Skin of body (tissue), 3 donors: Measurements from ENCODE around the gene GAST. TPM values are rescaled to one million over a fixed set of nuclear protein-coding genes. Genes with fewer than 3 reads are reported as not detected.

Source experiments
- DNase-seq: peaks from one replicate; lab custom pipeline; 2025; lab: John Stamatoyannopoulos, UW
- small RNA-seq: library from RNA; depleted of rRNA; stranded (forward); fragments of <200 nt; gene quantifications from one replicate; pipeline ENCODE3, GENCODE V24; 2014; ENCODE audit warnings: low replicate concordance
- total RNA-seq: library from RNA; depleted of rRNA; stranded (reverse); fragments of >200 nt; gene quantifications from one replicate; pipeline ENCODE4 v1.2.3, GENCODE V29; 2014

GAST gene
- total RNA-seq, 1 donor from 2014 or later = not detected

- no peak for DNase-seq
Measured at GRCh38 chr17:41738801-41739112, 26.6 kb downstream of the GAST start.

- no peak for DNase-seq
Measured at GRCh38 chr17:41739661-41740352, 27.7 kb downstream of the GAST start.

DNA sequence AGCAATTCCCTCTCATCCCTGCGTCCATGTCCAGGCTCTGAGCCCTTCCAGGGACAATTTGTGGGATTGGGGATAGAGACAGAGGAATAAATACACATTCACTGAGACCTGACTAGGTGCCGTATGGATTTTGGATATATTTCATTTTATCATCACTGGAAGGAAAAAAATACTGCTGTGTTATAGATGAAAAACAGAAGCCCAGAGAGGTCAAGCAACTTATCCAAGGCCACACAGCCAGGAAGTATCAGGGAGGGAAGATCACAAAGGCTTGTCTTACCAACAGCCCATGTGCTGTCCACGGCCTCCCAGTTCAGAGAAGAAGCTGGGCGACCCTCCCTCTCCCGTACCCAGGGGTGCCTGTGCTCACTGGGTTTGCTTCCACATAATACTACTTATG is 28.4 kb downstream of the GAST start:
- DNase-seq = no peak

GRCh38 chr17:41741709-41742108 is 29.6 kb downstream of the GAST start:
- DNase-seq = no peak

DNA sequence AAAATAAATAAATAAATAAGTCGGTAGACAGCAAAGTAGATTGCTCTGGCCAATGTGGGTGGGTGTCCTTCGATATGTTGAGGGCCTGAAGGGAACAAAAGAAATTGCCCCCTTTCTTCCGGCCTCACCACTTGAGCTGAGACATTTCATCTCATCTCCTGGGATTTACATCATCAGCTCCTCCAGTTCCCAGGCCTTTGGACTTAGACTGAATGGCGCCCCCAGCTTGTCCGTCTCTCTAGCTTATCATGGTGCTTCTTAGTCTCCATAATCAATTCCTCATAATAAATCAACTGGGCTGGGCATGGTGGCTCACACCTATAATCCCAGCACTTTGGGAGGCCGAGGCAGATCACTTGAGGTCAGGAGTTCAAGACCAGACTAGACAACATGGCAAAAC is 36.1 kb downstream of the GAST start:
- DNase-seq = no peak

- DNase-seq = no peak
Measured at GRCh38 chr17:41750862-41751261, 38.7 kb downstream of the GAST start.

- DNase-seq = no peak
Measured at GRCh38 chr17:41751288-41751687, 39.2 kb downstream of the GAST start.

DNA sequence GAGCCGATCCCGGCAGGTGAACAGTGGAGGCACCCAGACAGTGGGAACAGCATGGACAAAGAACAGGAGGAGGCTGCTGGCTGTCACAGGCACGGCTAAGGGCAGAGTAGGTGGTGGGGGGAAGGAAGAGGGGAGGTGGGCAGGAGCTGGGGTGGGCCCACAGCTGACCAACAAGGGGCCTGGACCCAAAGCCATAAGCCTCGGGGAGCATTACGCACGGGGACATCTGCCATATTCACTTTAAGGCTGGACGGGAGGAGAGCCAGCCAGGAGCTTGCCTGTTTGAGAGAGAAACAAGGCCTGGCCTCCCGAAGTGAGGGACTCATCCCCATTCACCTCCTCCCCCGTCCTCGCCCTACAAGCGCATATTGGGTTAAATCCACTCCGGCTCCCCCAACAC is 41.9 kb downstream of the GAST start:
- DNase-seq = no peak

DNA sequence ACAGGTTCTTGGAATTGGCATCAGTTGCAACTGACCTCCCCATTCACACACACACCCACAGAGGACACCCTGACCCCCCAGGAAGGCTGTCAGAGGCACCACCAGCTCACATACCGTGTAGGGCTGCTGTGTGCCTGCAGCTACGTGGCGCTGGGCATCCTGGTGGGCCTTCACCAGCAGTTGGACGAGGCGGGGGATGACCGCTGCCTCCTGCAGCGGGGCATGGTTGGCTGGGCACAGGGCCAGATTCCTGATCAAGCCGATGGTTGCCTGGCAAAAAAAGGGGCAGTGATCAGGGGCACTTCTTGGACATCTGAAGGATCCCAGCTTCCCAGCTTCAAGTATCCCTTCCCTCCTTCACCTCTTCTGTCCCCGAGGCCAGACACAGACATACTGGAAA is 46.5 kb downstream of the GAST start:
- no peak for DNase-seq

GRCh38 chr17:41760878-41761277 is 48.7 kb downstream of the GAST start:
- no peak for DNase-seq

GRCh38 chr17:41762391-41762790 is 50.3 kb downstream of the GAST start:
- DNase-seq = no peak

DNA sequence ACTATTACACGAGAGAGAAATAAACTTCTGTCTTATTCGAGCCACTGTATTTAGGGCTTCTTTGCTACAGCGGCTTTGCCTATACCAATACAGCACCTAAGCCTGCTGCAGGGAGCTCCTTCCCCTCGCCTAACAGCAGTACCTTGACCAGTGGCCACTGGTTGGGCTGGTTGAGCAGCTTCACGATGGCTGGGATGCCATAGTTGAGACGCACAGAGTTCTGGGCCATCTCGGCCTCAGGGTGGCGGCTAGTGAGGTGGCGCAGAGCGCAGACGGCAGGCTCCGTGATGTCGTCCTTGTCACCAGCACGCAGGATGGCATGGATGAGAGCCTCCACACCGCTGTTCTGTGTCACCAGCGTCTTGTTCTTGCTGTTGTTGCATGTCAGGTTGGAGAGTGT is 50.7 kb downstream of the GAST start:
- DNase-seq = no peak

DNA sequence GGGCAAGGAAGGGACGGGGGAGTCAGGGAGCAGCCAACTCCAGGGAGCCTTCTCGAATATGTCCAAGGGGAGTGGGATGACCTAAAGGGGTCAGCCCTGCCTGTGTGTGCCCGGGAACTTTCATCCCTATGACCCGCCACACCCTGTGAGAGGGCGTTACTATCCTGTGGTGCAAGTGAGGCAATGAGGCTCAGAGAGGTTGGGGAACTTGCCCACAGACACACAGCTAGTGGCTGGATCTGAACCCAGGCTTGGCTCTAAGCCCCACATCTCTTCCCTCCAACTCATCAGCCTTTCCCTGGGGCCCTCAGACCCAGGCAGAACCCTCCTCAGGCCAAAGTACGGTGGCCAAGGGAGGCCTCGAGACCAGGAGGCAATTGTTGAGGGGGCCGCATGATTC is 51.2 kb downstream of the GAST start:
- DNase-seq = no peak

Small RNAs within 50 kb of the gene (small RNA-seq; reads per million reads assigned to genes)
- not detected for gene RN7SL399P
- gene RNA5SP442 = not detected

Other genes starting within 250 kb of the GAST start
- 28.0 TPM for gene KRT32, start 244.9 kb upstream of the GAST start, total RNA-seq
- gene KRT35, start 231.2 kb upstream of the GAST start, total RNA-seq = 31.5 TPM
- gene KRT36, start 222.4 kb upstream of the GAST start, total RNA-seq = 1.9 TPM
- gene KRT13, start 206.7 kb upstream of the GAST start, total RNA-seq = 2.9 TPM
- 348 TPM for gene KRT15, start 193.4 kb upstream of the GAST start, total RNA-seq
- gene KRT19, start 184.0 kb upstream of the GAST start, total RNA-seq = 75.9 TPM
- gene KRT9, start 140.3 kb upstream of the GAST start, total RNA-seq = 0.79 TPM
- 763 TPM for gene KRT14, start 125.4 kb upstream of the GAST start, total RNA-seq
- 142 TPM for gene KRT16, start 99.6 kb upstream of the GAST start, total RNA-seq
- gene KRT17, start 87.8 kb upstream of the GAST start, total RNA-seq = 1,205 TPM
- 136 TPM for gene EIF1, start 23.4 kb upstream of the GAST start, total RNA-seq
- 0.49 TPM for gene HAP1, start 22.3 kb downstream of the GAST start, total RNA-seq
- gene JUP, start 74.4 kb downstream of the GAST start, total RNA-seq = 163 TPM
- 27.9 TPM for gene P3H4, start 99.6 kb downstream of the GAST start, total RNA-seq
- 97.2 TPM for gene FKBP10, start 100.7 kb downstream of the GAST start, total RNA-seq
- gene NT5C3B, start 123.9 kb downstream of the GAST start, total RNA-seq = 43.6 TPM
- 0.20 TPM for gene KLHL10, start 125.5 kb downstream of the GAST start, total RNA-seq
- gene KLHL11, start 153.1 kb downstream of the GAST start, total RNA-seq = 25.8 TPM
- 106 TPM for gene ACLY, start 206.6 kb downstream of the GAST start, total RNA-seq
- gene ODAD4, start 218.3 kb downstream of the GAST start, total RNA-seq = 0.89 TPM